Measurements from ENCODE around the gene ZNF202.

ZNF202 gene

GRCh38 chr11:123740787-123741158, 687 bp downstream of the ZNF202 start:
- Histone ChIP-seq H3K9me2 (replicated peaks; ENCODE audit: low read depth, low read length) (no peaks in the 10 kb centered on the region), H2AFZ (ENCODE audit: low read length) (peak overlapping the region; percentile 95), H3K4me2 (ENCODE audit: low read depth, low read length, poor library complexity, severe bottlenecking) (peak overlapping the region; percentile 99), H3K9ac (ENCODE audit: low read depth, low read length, poor library complexity, severe bottlenecking) (peak overlapping the region; percentile 91), H3K36me3 (ENCODE audit: insufficient read depth, low read length) (peaks cover 6% of the 10 kb centered on the region; the same call in 1 of the 2 replicates), H3K27me3 (ENCODE audit: insufficient read depth, low read length, poor library complexity, severe bottlenecking) (peaks cover 7% of the 10 kb centered on the region), H3K79me2 (ENCODE audit: insufficient read depth, low read length) (peaks cover 55% of the 10 kb centered on the region), H3K4me3 (ENCODE audit: low read length, poor library complexity, severe bottlenecking) (peak overlapping the region; percentile 81), H4K20me1 (ENCODE audit: insufficient read depth, low read length, poor library complexity, severe bottlenecking) (peaks cover 10% of the 10 kb centered on the region), H3F3A (ENCODE audit: low read depth) (no peaks in the 10 kb centered on the region), H3K4me1 (ENCODE audit: insufficient read depth, low read length, poor library complexity, severe bottlenecking) (peaks cover 32% of the 10 kb centered on the region), H3K9me3 (ENCODE audit: insufficient read depth, low read depth, low read length) (no peaks in the 10 kb centered on the region)
- TF ChIP-seq EZH2phosphoT487 (IDR thresholded peaks at IDR 0.05; ENCODE audit: borderline replicate concordance), result no peak
- TF ChIP-seq CTCF (conservative IDR thresholded peaks at IDR 0.05; ENCODE audit: low read length), result no peak

- H3K4me2 ChIP-seq (ENCODE audit: low read depth, low read length, poor library complexity, severe bottlenecking), result peak overlapping the region; percentile 99
- peaks cover 32% of the 10 kb centered on the region for H3K4me1 ChIP-seq (ENCODE audit: insufficient read depth, low read length, poor library complexity, severe bottlenecking)
- H3K27me3 ChIP-seq (ENCODE audit: insufficient read depth, low read length, poor library complexity, severe bottlenecking), result peaks cover 2% of the 10 kb centered on the region
- H2AFZ ChIP-seq (ENCODE audit: low read length), result no peak overlapping the region
- H4K20me1 ChIP-seq (ENCODE audit: insufficient read depth, low read length, poor library complexity, severe bottlenecking), result peaks cover 10% of the 10 kb centered on the region
- peaks cover 6% of the 10 kb centered on the region; the same call in 1 of the 2 replicates for H3K36me3 ChIP-seq (ENCODE audit: insufficient read depth, low read length)
- no peaks in the 10 kb centered on the region for H3F3A ChIP-seq (ENCODE audit: low read depth)
- TF ChIP-seq EZH2phosphoT487 (IDR thresholded peaks at IDR 0.05; ENCODE audit: borderline replicate concordance), result no peak
- no peak for TF ChIP-seq CTCF (conservative IDR thresholded peaks at IDR 0.05; ENCODE audit: low read length)
- peaks cover 64% of the 10 kb centered on the region for H3K79me2 ChIP-seq (ENCODE audit: insufficient read depth, low read length)
- H3K9me3 ChIP-seq (ENCODE audit: insufficient read depth, low read depth, low read length), result no peaks in the 10 kb centered on the region
- H3K9me2 ChIP-seq (replicated peaks; ENCODE audit: low read depth, low read length), result no peaks in the 10 kb centered on the region
- no peak overlapping the region for H3K9ac ChIP-seq (ENCODE audit: low read depth, low read length, poor library complexity, severe bottlenecking)
- peak overlapping the region; percentile 81 for H3K4me3 ChIP-seq (ENCODE audit: low read length, poor library complexity, severe bottlenecking)
These were observed 3.1 kb downstream of the ZNF202 start for GRCh38 chr11:123738374-123738773.

- H3K27me3 ChIP-seq (ENCODE audit: insufficient read depth, low read length, poor library complexity, severe bottlenecking), result no peaks in the 10 kb centered on the region
- H3K79me2 ChIP-seq (ENCODE audit: insufficient read depth, low read length), result peaks cover 64% of the 10 kb centered on the region
- no peaks in the 10 kb centered on the region for H3K9me2 ChIP-seq (replicated peaks; ENCODE audit: low read depth, low read length)
- H3K36me3 ChIP-seq (ENCODE audit: insufficient read depth, low read length), result peaks cover 6% of the 10 kb centered on the region; the same call in 1 of the 2 replicates
- H4K20me1 ChIP-seq (ENCODE audit: insufficient read depth, low read length, poor library complexity, severe bottlenecking), result peaks cover 10% of the 10 kb centered on the region
- TF ChIP-seq EZH2phosphoT487 (IDR thresholded peaks at IDR 0.05; ENCODE audit: borderline replicate concordance), result no peak
- TF ChIP-seq CTCF (conservative IDR thresholded peaks at IDR 0.05; ENCODE audit: low read length), result no peak
- H3K4me1 ChIP-seq (ENCODE audit: insufficient read depth, low read length, poor library complexity, severe bottlenecking), result peaks cover 24% of the 10 kb centered on the region
- no peak overlapping the region for H3K4me3 ChIP-seq (ENCODE audit: low read length, poor library complexity, severe bottlenecking)
- no peak overlapping the region for H3K9ac ChIP-seq (ENCODE audit: low read depth, low read length, poor library complexity, severe bottlenecking)
- H3K4me2 ChIP-seq (ENCODE audit: low read depth, low read length, poor library complexity, severe bottlenecking), result no peak overlapping the region
- no peaks in the 10 kb centered on the region for H3F3A ChIP-seq (ENCODE audit: low read depth)
- no peaks in the 10 kb centered on the region for H3K9me3 ChIP-seq (ENCODE audit: insufficient read depth, low read depth, low read length)
- H2AFZ ChIP-seq (ENCODE audit: low read length), result no peak overlapping the region
These were observed 4.7 kb downstream of the ZNF202 start for GRCh38 chr11:123736769-123737168.
